GM19455 (cell line): ENCODE measurements around the gene LZTS2.
"Not testable (repeated sequence)": the region's sequence is repeated elsewhere in the genome, so short reads cannot be mapped to it uniquely, and the experiment has no call there.

Source experiments
- ATAC-seq: cut with Tn5 transposase; IDR thresholded peaks from one replicate; pipeline ENCODE4 v1.9.1; 2021; ENCODE audit not compliant: unreplicated experiment

Gene LZTS2, protein sequence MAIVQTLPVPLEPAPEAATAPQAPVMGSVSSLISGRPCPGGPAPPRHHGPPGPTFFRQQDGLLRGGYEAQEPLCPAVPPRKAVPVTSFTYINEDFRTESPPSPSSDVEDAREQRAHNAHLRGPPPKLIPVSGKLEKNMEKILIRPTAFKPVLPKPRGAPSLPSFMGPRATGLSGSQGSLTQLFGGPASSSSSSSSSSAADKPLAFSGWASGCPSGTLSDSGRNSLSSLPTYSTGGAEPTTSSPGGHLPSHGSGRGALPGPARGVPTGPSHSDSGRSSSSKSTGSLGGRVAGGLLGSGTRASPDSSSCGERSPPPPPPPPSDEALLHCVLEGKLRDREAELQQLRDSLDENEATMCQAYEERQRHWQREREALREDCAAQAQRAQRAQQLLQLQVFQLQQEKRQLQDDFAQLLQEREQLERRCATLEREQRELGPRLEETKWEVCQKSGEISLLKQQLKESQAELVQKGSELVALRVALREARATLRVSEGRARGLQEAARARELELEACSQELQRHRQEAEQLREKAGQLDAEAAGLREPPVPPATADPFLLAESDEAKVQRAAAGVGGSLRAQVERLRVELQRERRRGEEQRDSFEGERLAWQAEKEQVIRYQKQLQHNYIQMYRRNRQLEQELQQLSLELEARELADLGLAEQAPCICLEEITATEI

GRCh38 chr10:100999742-101000126 is at the start of gene LZTS2:
LZTS2 (plus strand) TSS chr10:100999808; CDS start chr10:101002539, 2,731 bp downstream.
- ATAC-seq: no peak

DNA sequence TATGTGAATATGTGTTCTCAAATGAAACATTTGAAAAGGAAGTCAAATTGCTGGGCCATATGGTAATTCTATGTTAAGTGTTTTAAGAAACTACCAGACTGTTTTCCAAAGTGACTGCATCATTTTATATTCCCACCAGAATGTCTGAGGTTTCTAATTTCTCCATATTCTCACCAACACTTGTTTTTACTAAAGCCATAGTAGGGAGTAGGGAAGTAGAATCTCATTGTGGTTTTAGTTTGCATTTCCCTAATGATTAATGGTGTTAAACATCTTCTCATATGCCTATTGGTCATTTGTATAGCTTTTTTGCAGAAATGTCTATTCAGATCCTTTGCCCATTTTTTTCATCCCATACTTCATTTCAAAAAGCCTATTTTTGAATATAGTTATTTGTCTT is 39.4 kb upstream of the LZTS2 start:
- no peak for ATAC-seq

GRCh38 chr10:100962351-100963080 is 37.1 kb upstream of the LZTS2 start:
- ATAC-seq: no peak

DNA sequence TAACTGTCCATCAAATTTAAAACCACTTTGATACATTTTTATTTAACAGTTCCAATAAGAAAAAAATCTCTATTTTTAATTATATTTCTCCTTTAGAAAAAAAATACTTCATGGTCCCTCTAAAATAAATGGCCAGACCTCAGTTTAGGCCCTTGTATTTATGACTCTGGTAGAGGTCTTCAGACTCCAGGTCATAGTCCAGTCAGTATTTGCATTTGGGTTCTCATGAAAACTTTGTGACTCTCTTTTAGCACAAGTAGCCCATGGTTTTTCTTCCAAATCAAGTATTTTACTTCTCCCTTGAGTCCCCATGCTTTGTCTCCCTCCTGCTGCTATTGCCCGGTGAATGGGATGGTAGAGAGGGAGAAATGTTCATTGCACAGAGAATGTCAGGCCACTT is 35.8 kb upstream of the LZTS2 start:
- no peak for ATAC-seq

GRCh38 chr10:100965820-100966219 is 33.8 kb upstream of the LZTS2 start:
- no peak for ATAC-seq

DNA sequence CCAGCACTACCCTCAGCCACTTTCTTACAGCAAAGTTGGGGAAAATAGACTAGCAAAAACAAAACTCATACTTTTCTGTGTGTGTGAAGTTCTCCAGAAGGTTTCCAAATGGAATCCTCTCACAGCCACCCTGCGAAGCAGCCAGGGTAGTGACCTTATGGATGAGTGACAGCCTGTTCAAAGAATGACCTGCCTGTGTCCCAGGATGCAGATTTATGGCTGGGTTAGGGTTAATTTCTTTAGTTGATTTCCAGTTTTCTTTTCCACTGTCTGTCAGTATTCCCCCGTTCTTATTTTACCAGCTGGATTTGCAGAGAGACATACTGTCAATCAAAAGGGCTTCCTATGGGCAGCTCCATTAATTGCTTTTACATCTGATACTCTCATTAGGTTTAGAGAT is 32.7 kb upstream of the LZTS2 start:
- ATAC-seq: no peak

DNA sequence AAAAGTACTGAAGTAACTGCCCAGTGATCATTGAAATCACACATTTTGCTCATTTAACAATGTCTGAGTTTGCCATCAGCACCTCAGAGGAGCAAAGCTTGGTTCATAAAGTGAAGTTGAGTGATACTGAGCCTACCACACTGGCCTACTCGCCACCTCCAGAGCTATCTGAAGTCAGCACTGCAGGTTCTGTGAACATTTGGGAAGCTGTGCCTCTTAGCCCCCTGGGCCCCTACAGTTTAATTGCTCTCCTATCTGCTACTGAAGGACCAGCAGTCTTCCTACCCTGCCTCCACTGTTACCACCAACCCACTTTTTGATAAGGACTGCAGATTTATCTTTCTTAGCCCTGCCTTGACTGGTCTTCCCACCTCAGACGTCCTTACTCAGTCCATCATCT is 32.3 kb upstream of the LZTS2 start:
- no peak for ATAC-seq

DNA sequence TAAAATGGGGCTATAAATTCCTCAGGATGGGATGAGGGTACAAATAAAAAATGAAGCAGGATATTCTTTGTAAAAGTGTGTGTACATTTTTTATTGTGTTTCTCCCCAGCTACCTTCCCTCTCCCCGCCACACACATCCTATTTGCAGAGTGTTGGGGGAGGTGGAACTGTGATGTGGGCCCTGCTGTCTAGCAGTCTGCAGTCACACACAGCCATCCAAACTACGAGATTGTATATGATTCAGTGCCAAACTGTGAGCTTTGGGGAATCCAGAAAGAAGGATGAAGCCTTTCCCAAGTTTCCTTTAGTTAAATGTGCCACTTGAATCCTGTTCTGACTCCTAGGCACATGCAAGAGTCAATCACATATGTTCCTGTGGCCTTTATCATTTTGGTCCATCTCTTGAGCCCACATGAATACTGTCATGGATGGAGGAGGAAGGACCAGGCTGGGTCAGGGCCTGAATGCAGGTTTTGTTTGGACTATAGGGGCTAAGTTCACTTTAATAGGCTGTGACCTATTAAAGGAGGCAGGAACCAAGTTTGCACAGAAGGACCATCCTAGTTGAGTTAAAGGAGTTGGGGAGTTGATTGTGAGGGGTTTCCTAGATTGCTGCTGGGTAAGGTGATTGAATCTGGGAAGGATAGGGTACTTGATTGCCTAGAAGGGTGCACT is 31.4 kb upstream of the LZTS2 start:
- ATAC-seq: no peak

GRCh38 chr10:100968863-100969186 is 30.8 kb upstream of the LZTS2 start:
- ATAC-seq: no peak

DNA sequence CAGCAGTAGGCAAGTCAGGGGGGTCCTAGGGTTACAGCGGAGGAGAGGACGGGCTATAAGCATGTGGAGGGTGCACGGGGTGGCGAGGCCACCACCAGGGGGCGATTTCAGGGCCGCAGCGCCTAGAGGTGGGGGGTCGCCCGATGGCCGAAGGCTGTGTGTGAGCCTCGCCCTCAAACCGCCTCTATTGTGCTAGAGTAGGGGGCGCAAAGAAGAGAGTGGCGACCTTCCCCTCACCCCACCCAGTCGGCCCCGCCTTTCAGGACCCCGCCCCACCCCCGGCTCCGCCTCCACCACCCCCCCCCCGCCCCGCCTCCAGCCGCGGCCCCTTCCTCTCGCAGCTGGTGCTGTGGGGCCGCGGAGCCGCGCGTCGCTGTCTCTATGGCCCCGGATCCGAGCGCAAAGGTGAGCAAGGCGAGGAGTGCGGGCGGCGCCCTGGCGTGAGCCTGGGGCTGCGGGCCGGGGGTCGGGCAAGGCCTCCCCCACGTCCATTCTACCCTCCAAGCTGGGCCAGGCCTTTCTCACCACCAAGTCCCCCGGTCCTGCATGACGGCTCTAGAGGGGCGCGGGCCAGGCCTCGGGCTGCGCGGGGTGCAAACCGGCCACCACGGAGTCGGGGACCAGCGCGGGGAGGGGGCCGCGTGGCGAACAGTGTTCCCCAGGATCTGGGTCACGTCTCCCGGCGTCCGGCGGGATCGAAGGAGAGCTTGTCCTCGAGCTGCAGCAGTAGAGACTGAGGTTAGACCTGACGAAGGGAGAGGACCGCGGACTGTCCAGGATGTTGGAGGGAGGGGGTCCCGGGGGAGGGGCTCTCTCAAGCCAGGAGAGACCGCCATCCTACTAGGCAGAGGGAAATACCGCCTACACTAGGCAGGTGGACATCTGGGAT is 30.2 kb upstream of the LZTS2 start, which contains the start of gene SEMA4G:
Gene SEMA4G (plus strand): TSS at position 318 of the 889 bp plus-strand sequence. CDS start 3,409 bp downstream, outside the sequence.
- no peak for ATAC-seq

DNA sequence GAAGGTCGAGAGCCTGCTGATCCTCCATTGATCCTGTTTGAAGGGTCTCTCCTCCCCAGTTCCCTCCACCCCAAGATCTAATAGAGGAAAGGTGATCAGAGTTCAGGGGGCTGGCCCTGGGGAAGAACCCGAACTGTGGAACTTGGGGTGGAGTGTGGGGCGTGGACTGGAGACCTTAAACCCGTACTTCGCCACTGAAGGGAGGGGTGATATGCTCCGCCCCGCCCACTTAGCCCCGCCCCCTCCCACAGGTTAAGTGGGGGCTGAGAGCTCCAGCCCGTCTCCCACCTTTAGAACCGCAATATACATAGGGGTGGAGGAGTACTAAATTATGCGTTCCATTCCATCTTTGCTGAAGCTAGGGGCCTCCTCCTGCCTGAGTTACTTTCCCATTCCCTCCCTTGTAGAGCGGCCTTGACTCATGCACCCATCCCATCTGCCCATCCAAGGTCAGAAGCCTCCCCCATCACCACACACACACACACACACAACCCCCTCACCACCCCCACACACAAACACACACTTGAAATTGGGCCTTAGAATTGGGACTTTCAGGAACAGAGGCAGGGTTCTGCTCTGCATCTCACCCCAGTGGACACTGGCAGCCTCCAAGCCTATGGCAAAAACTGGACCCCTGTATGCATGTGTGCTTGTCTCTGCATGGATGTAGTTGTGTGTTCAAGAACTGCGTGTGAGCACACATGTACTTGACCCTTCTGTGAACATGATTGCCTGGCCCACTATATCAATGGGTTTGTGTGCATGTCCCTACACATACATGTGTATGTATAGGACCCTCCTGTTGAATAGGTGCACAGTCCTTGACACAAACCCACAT is 29.3 kb upstream of the LZTS2 start:
- ATAC-seq: no peak

GRCh38 chr10:100970914-100971811 is 28.4 kb upstream of the LZTS2 start:
- no peak for ATAC-seq

GRCh38 chr10:100972115-100972903 is 27.3 kb upstream of the LZTS2 start:
- ATAC-seq: no peak

GRCh38 chr10:100972904-100973535 is 26.6 kb upstream of the LZTS2 start:
- ATAC-seq: no peak

GRCh38 chr10:100975397-100975796 is 24.2 kb upstream of the LZTS2 start:
- ATAC-seq: not testable (repeated sequence)

GRCh38 chr10:100976906-100977305 is 22.7 kb upstream of the LZTS2 start:
- ATAC-seq: no peak

GRCh38 chr10:100977436-100977835 is 22.2 kb upstream of the LZTS2 start:
- ATAC-seq: no peak
